Mucosa of descending colon (tissue), 3 donors: ENCODE measurements around the gene FAM168A. TPM values are rescaled to one million over a fixed set of nuclear protein-coding genes. Genes with fewer than 3 reads are reported as not detected.

Source experiments
- ATAC-seq: fragments of 200-7000 bp; cut with Tn5 transposase; one replicate; pipeline ENCODE4 v1.9.1; 2020; ENCODE audit warnings: mild to moderate bottlenecking, moderate library complexity
- DNase-seq, 3 donors: peaks; one replicate each; pipeline ENCODE4 v3.0.0-alpha.2; 2020
- H3K36me3 ChIP-seq: fragments of 200-600 bp; one replicate; pipeline ENCODE4 v1.8.0; 2021; ENCODE audit warnings: low read depth, mild to moderate bottlenecking
- H3K4me1 ChIP-seq: fragments of 200-600 bp; one replicate; pipeline ENCODE4 v1.8.0; 2021; ENCODE audit warnings: low read depth, mild to moderate bottlenecking
- H3K4me3 ChIP-seq: fragments of 200-600 bp; one replicate; pipeline ENCODE4 v1.8.0; 2021; ENCODE audit warnings: mild to moderate bottlenecking
- H3K9me3 ChIP-seq: fragments of 200-600 bp; one replicate; pipeline ENCODE4 v1.8.0; 2021; ENCODE audit warnings: mild to moderate bottlenecking
- intact Hi-C, 2 donors: fragments of 100-400 bp; cut with DNase I in 1 of 2; cut with micrococcal nuclease in 1 of 2; formaldehyde crosslinking; loops; one replicate each; pipeline versions ENCODE4 v1.11.0 to v1.11.1; 2022; cut with DNase I, micrococcal nuclease
- total RNA-seq, 3 donors: library from RNA; stranded (reverse); fragmentation: NEBNext Ultra II Directional in 2 of 3; extraction: Animal tissue kit (Norgen Biotek cat#: 25700) in 2 of 3; gene quantifications; one replicate each; pipeline versions ENCODE4 v1.2.1 to v1.2.4, GENCODE V29; 2021 to 2023
- TF ChIP-seq, protein P1 (sequence below): fragments of 200-600 bp; IDR thresholded peaks from one replicate; pipeline ENCODE4 v1.8.0; 2022; ENCODE audit warnings: antibody characterized with exemption, mild to moderate bottlenecking
- donor health status: DM: no; HTN: no; CAD: no; lungs with moderate emphysema.
- donor health status: DM: no; HTN: no; CAD: no.
- donor health status: DM: no; HTN: yes; CAD: no.

The FAM168A gene
- total RNA-seq, 3 donors from 2014 or later: 16.6 to 46.4 (median 19.9) TPM

GRCh38 chr11:73463359-73463758 lies 134.6 kb downstream of the FAM168A start:
- Histone ChIP-seq H3K36me3 (no peaks in the 10 kb centered on the region), H3K4me1 (no peaks in the 10 kb centered on the region), H3K4me3 (no peak overlapping the region), H3K9me3 (no peaks in the 10 kb centered on the region)
- intact Hi-C loops: no loop called here
- no peak for DNase-seq
- TF ChIP-seq, protein P1, sequence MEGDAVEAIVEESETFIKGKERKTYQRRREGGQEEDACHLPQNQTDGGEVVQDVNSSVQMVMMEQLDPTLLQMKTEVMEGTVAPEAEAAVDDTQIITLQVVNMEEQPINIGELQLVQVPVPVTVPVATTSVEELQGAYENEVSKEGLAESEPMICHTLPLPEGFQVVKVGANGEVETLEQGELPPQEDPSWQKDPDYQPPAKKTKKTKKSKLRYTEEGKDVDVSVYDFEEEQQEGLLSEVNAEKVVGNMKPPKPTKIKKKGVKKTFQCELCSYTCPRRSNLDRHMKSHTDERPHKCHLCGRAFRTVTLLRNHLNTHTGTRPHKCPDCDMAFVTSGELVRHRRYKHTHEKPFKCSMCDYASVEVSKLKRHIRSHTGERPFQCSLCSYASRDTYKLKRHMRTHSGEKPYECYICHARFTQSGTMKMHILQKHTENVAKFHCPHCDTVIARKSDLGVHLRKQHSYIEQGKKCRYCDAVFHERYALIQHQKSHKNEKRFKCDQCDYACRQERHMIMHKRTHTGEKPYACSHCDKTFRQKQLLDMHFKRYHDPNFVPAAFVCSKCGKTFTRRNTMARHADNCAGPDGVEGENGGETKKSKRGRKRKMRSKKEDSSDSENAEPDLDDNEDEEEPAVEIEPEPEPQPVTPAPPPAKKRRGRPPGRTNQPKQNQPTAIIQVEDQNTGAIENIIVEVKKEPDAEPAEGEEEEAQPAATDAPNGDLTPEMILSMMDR: no peak
- no peak for ATAC-seq

DNA sequence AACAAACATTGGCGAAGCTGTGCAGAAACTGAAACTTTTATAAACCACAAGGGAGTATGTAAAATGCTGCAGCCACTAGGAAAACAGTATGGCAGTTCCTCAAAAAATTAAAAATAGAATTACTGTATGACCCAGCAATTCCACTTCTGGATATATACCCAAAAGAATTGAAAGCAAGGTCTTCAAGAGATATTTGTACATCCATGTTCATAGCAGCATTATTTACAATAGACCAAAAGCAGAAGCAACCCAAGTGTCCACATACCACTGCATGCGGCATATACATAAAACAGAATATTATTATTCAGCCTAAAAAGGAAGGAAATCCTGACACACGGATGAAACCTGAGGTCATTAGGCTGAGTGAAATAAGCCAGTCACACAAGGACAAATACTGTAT lies 135.9 kb downstream of the FAM168A start:
- H3K4me3 ChIP-seq: no peak overlapping the region
- TF ChIP-seq, protein P1: no peak
- H3K36me3 ChIP-seq: no peaks in the 10 kb centered on the region
- intact Hi-C loops: no loop called here
- no peak for ATAC-seq
- H3K4me1 ChIP-seq: no peaks in the 10 kb centered on the region
- no peaks in the 10 kb centered on the region for H3K9me3 ChIP-seq
- no peak for DNase-seq

GRCh38 chr11:73461335-73461840 lies 136.5 kb downstream of the FAM168A start:
- TF ChIP-seq, protein P1: no peak
- ATAC-seq (no peak), DNase-seq (no peak)
- Histone ChIP-seq H3K4me3 (no peak overlapping the region), H3K36me3 (no peaks in the 10 kb centered on the region), H3K4me1 (no peaks in the 10 kb centered on the region), H3K9me3 (no peaks in the 10 kb centered on the region)
- intact Hi-C loops: no loop called here

- H3K4me1 ChIP-seq: no peaks in the 10 kb centered on the region
- H3K4me3 ChIP-seq: no peak overlapping the region
- no peaks in the 10 kb centered on the region for H3K36me3 ChIP-seq
- no peaks in the 10 kb centered on the region for H3K9me3 ChIP-seq
- intact Hi-C loops: no loop called here
- TF ChIP-seq, protein P1: no peak
- DNase-seq (no peak), ATAC-seq (no peak)
Observed at GRCh38 chr11:73458201-73458600, 139.7 kb downstream of the FAM168A start.

DNA sequence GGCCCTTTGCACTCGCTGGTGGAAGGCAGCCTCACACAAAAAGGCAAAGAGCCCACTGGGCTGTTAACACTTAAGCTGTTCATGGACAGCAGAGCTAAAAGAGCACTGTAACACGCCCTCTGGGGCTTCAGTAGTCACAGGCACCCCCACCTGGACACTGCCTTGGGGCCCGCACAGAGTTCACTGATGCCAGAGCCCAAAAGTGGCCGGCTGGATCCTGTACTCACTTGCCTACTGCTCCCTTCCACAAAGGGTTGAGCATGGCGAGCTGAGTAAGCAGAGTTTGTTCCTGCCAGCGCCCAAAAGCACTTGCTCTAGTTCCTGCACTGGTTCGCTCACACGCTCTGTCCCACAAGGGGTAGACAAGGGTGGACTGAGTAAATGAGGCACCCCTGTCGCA lies 142.9 kb downstream of the FAM168A start:
- Histone ChIP-seq H3K4me3 (no peak overlapping the region), H3K4me1 (no peaks in the 10 kb centered on the region), H3K36me3 (no peaks in the 10 kb centered on the region), H3K9me3 (no peaks in the 10 kb centered on the region)
- TF ChIP-seq, protein P1: no peak
- ATAC-seq (no peak), DNase-seq (peak in 1 of 3 donors; percentile 44)
- intact Hi-C loops: no loop called here

- no peak for ATAC-seq
- DNase-seq: no peak
- Histone ChIP-seq H3K4me3 (no peak overlapping the region), H3K36me3 (no peaks in the 10 kb centered on the region), H3K4me1 (no peaks in the 10 kb centered on the region), H3K9me3 (no peaks in the 10 kb centered on the region)
- intact Hi-C loops: no loop called here
- TF ChIP-seq, protein P1: no peak
Observed at GRCh38 chr11:73453562-73453961, 144.3 kb downstream of the FAM168A start.
